HCT116 (cell line): ENCODE data around the gene TTL. TPM values are rescaled to one million over a fixed set of nuclear protein-coding genes. Genes with fewer than 3 reads are reported as not detected.

ENCODE experiments used
- ATAC-seq: fragments of 200-7000 bp; cut with Tn5 transposase; 2 replicates; pipeline ENCODE4 v1.9.1; 2020; ENCODE audit warnings: mild to moderate bottlenecking, moderate library complexity
- BruUV-seq: library from RNA; stranded (reverse); fragments of 400-500 nt; replicated peaks from 2 replicates; lab custom pipeline; 2021; lab: Mats Ljungman, UMichigan
- CTCF ChIA-PET: fragments of 300-600 bp; sonication (Branson Sonifier 250); formaldehyde crosslinking; loops from one replicate; lab custom pipeline; 2021; ENCODE audit warnings: antibody characterized with exemption; lab: Charles Lee
- POLR2A ChIA-PET: fragments of 300-600, 350-600 bp; sonication (Branson Sonifier 250); formaldehyde crosslinking; loops from one replicate; lab custom pipeline; 2021; ENCODE audit warnings: antibody characterized with exemption; lab: Charles Lee
- RAD21 ChIA-PET, 2 experiments: fragments of 300-600 bp; sonication (Branson Sonifier 250); formaldehyde crosslinking; loops; one replicate each; lab custom pipeline; 2023; ENCODE audit warnings: low total read pairs in 2 of 2; ENCODE audit not compliant: uncharacterized antibody in 2 of 2, unreplicated experiment in 2 of 2, low non-redundant PET in 1 of 2; lab: Charles Lee
- DNase-seq: peaks from one replicate; pipeline ENCODE4 v3.0.0-alpha.2; 2010; ENCODE audit warnings: low read depth, low spot score
- H2AFZ ChIP-seq: fragments of 200-600 bp; shearing (Covaris generic), sonication (generic); 2 replicates; pipeline ENCODE4 v1.6.1; 2017; ENCODE audit warnings: low read depth, mixed run types, mixed read lengths, antibody characterized with exemption, low read length; ENCODE audit not compliant: poor library complexity, severe bottlenecking
- H3K27ac ChIP-seq: 2 replicates; pipeline ENCODE4 v1.5.1; 2012; ENCODE audit warnings: low read depth, low read length
- H3K27me3 ChIP-seq: fragments of 200-600 bp; sonication (generic); 2 replicates; pipeline ENCODE4 v1.6.1; 2016; ENCODE audit warnings: mixed run types, low read length, mixed read lengths; ENCODE audit not compliant: insufficient read depth
- H3K36me3 ChIP-seq, 2 experiments: fragments of 200-500 bp in 1 of 2; fragments of 200-600 bp in 1 of 2; sonication (Bioruptor generic) in 1 of 2; sonication (generic) in 1 of 2; 2 replicates each; pipeline versions ENCODE4 v1.5.1 to v1.6.1; 2014 to 2016; ENCODE audit warnings: low read length in 2 of 2, inconsistent platforms in 1 of 2, mixed read lengths in 1 of 2, mixed run types in 1 of 2; ENCODE audit not compliant: insufficient read depth in 2 of 2, control insufficient read depth in 1 of 2
- H3K4me1 ChIP-seq, 2 experiments: fragments of 200-600 bp in 1 of 2; sonication (generic) in 1 of 2; 2 replicates each; pipeline versions ENCODE4 v1.5.1 to v1.6.1; 2012 to 2017; ENCODE audit warnings: low read length in 2 of 2, inconsistent platforms in 1 of 2, mild to moderate bottlenecking in 1 of 2, mixed read lengths in 1 of 2, mixed run types in 1 of 2, moderate library complexity in 1 of 2; ENCODE audit not compliant: insufficient read depth in 2 of 2, control insufficient read depth in 1 of 2
- H3K4me2 ChIP-seq: fragments of 200-600 bp; sonication (generic); 2 replicates; pipeline ENCODE4 v1.6.1; 2017; ENCODE audit warnings: mixed run types, low read length, mixed read lengths
- H3K4me3 ChIP-seq, 2 experiments: fragments of 200-600 bp in 1 of 2; sonication (generic) in 1 of 2; replicated peaks in 1 of 2; 2 replicates each; pipeline ENCODE4 v1.5.1; 2011 to 2016; ENCODE audit warnings: low read length in 2 of 2, control low read depth in 1 of 2, low read depth in 1 of 2, mild to moderate bottlenecking in 1 of 2, mixed read lengths in 1 of 2, mixed run types in 1 of 2
- H3K79me2 ChIP-seq: fragments of 200-600 bp; sonication (generic); 2 replicates; pipeline ENCODE4 v1.6.1; 2017; ENCODE audit warnings: mild to moderate bottlenecking, mixed run types, low read length, moderate library complexity, mixed read lengths; ENCODE audit not compliant: insufficient read depth
- H3K9ac ChIP-seq: fragments of 200-600 bp; sonication (generic); 2 replicates; pipeline ENCODE4 v1.6.1; 2016; ENCODE audit warnings: low read length, mixed read lengths
- H3K9me2 ChIP-seq: fragments of 200-600 bp; sonication (generic), shearing (Covaris generic); 2 replicates; pipeline ENCODE4 v1.6.1; 2017; ENCODE audit warnings: mixed run types, mild to moderate bottlenecking, moderate library complexity; ENCODE audit not compliant: insufficient read depth
- H3K9me3 ChIP-seq, 2 experiments: fragments of 200-500 bp in 1 of 2; fragments of 200-600 bp in 1 of 2; sonication (Bioruptor generic) in 1 of 2; sonication (generic) in 1 of 2; 2 replicates each; pipeline ENCODE4 v1.6.1; 2014 to 2017; ENCODE audit warnings: low read length in 2 of 2, mixed read lengths in 2 of 2, inconsistent platforms in 1 of 2, low read depth in 1 of 2, mild to moderate bottlenecking in 1 of 2, mixed run types in 1 of 2, moderate library complexity in 1 of 2; ENCODE audit not compliant: control insufficient read depth in 1 of 2, insufficient read depth in 1 of 2
- H4K20me1 ChIP-seq: fragments of 200-600 bp; sonication (generic), shearing (Covaris generic); 2 replicates; pipeline ENCODE4 v1.6.1; 2017; ENCODE audit warnings: mixed run types, mild to moderate bottlenecking, moderate library complexity; ENCODE audit not compliant: insufficient read depth
- CEBPB ChIP-seq: IDR thresholded peaks from 2 replicates; pipeline ENCODE4 v1.6.1; 2012; ENCODE audit warnings: low read depth
- ELF1 ChIP-seq: IDR thresholded peaks from 2 replicates; pipeline ENCODE4 v1.6.1; 2012; ENCODE audit warnings: low read depth, borderline replicate concordance
- EZH2 ChIP-seq: fragments of 200-600 bp; sonication (generic); IDR thresholded peaks from 2 replicates; pipeline ENCODE4 v1.6.1; 2017; ENCODE audit warnings: antibody characterized with exemption, mixed run types
- EZH2phosphoT487 ChIP-seq: fragments of 200-600 bp; IDR thresholded peaks from 2 replicates; pipeline ENCODE4 v1.6.1; 2018; ENCODE audit warnings: antibody characterized with exemption, borderline replicate concordance
- JUND ChIP-seq: IDR thresholded peaks from 2 replicates; pipeline ENCODE4 v1.6.1; 2012
- MAX ChIP-seq: IDR thresholded peaks from 2 replicates; pipeline ENCODE4 v1.6.1; 2012
- POLR2AphosphoS5 ChIP-seq: IDR thresholded peaks from 2 replicates; pipeline ENCODE4 v1.6.1; 2011; ENCODE audit warnings: mild to moderate bottlenecking, low read depth, low read length, moderate library complexity
- RAD21 ChIP-seq: IDR thresholded peaks from 2 replicates; pipeline ENCODE4 v1.6.1; 2012; ENCODE audit warnings: low read depth, mild to moderate bottlenecking
- SIN3A ChIP-seq: IDR thresholded peaks from 2 replicates; pipeline ENCODE4 v1.6.1; 2012; ENCODE audit warnings: low read depth
- SRF ChIP-seq: IDR thresholded peaks from 2 replicates; pipeline ENCODE4 v1.6.1; 2012; ENCODE audit warnings: low read depth
- TCF7L2 ChIP-seq: IDR thresholded peaks from 2 replicates; pipeline ENCODE4 v1.7.0; 2011; ENCODE audit warnings: borderline replicate concordance, inconsistent platforms; ENCODE audit not compliant: insufficient read depth, insufficient read length; ENCODE audit errors: extremely low read depth
- YY1 ChIP-seq: IDR thresholded peaks from 2 replicates; pipeline ENCODE4 v1.6.1; 2011; ENCODE audit warnings: low read length, low read depth, moderate library complexity, mild to moderate bottlenecking; ENCODE audit not compliant: insufficient replicate concordance; ENCODE audit errors: extremely low read depth
- ZFX ChIP-seq: fragments of 450-650 bp; IDR thresholded peaks from 2 replicates; pipeline ENCODE4 v1.6.1; 2017
- ZNF274 ChIP-seq: fragments of 200-500 bp; sonication (Bioruptor generic); IDR thresholded peaks from 2 replicates; pipeline ENCODE4 v1.6.1; 2014; ENCODE audit warnings: mild to moderate bottlenecking, low read depth, low read length, inconsistent platforms
- intact Hi-C: fragments of 100-400 bp; cut with micrococcal nuclease; formaldehyde crosslinking; loops from 2 replicates; pipeline ENCODE4 v1.10.0; 2022
- total RNA-seq: library from RNA; stranded (reverse); gene quantifications from one replicate; pipeline ENCODE4 v1.2.1, GENCODE V29; 2021; ENCODE audit not compliant: unreplicated experiment
- TF ChIP-seq, protein P1 (sequence below): IDR thresholded peaks from 2 replicates; pipeline ENCODE4 v1.6.1; 2012
- TF ChIP-seq, protein P2 (sequence below): IDR thresholded peaks from 2 replicates; pipeline ENCODE4 v1.6.1; 2011; ENCODE audit warnings: mild to moderate bottlenecking, low read length, moderate library complexity; ENCODE audit not compliant: insufficient replicate concordance; ENCODE audit errors: extremely low read depth
- TF ChIP-seq, protein P3 (sequence below), 3 experiments: fragments of 200-600 bp in 1 of 3; sonication (generic) in 1 of 3; IDR thresholded peaks in 2 of 3; conservative IDR thresholded peaks in 1 of 3; 2 replicates each; pipeline ENCODE4 v1.5.1; 2012 to 2017; ENCODE audit warnings: low read depth in 2 of 3, low read length in 2 of 3, antibody characterized with exemption in 1 of 3, borderline replicate concordance in 1 of 3, control low read depth in 1 of 3, mild to moderate bottlenecking in 1 of 3, mixed read lengths in 1 of 3, mixed run types in 1 of 3, moderate library complexity in 1 of 3; ENCODE audit not compliant: insufficient read depth in 1 of 3

TTL gene
- total RNA-seq, 1 experiment from 2014 or later = 58.7 TPM

DNA sequence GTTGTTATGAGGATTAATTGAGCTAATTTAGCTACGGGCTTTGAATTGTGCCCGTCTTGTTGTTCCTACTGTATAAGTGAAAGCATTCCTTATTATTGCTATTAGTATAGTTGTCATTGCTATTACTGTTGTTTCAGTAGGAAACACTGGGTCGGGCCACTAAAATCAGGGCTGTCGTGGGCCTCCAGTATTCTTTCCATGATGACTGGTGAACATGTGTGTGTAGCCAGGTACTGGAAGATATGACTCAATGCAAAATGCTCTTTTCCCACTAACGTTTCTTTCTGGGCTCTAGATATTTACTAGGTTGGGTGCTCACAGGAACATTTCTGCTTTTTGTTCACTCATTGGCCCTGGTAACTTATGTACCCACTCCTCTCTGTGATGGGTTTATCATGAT, 4.9 kb downstream of the TTL start:
- Histone ChIP-seq H3K4me3 (no peak overlapping the region), H3K27me3 (no peaks in the 10 kb centered on the region), H3K27ac (no peak overlapping the region), H3K9ac (no peak overlapping the region), H3K79me2 (peaks cover 81% of the 10 kb centered on the region), H3K9me2 (no peaks in the 10 kb centered on the region), H3K36me3 (peaks cover 2 to 6% of the 10 kb centered on the region in 2 experiments; a peak in 1 of 4 replicates), H3K4me2 (no peak overlapping the region), H3K9me3 (no peaks in the 10 kb centered on the region), H3K4me1 (peaks cover 20 to 24% of the 10 kb centered on the region in 2 experiments), H2AFZ (no peak overlapping the region), H4K20me1 (no peaks in the 10 kb centered on the region)
- no peak for ATAC-seq
- POLR2A ChIA-PET = no interaction called here
- RAD21 ChIA-PET = no interaction called here
- intact Hi-C loops = no loop called here
- no peak for DNase-seq
- CTCF ChIA-PET = no interaction called here
- TF ChIP-seq JUND (no peak), YY1 (no peak)
- TF ChIP-seq, protein P1, sequence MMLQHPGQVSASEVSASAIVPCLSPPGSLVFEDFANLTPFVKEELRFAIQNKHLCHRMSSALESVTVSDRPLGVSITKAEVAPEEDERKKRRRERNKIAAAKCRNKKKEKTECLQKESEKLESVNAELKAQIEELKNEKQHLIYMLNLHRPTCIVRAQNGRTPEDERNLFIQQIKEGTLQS = no peak
- no TSS peak for BruUV-seq

- intact Hi-C loops = no loop called here
- Histone ChIP-seq H3K9me3 (no peaks in the 10 kb centered on the region), H3K79me2 (peaks cover 81% of the 10 kb centered on the region), H3K4me3 (no peak overlapping the region), H3K27ac (no peak overlapping the region), H3K4me1 (peaks cover 20 to 24% of the 10 kb centered on the region in 2 experiments), H3K9ac (no peak overlapping the region), H2AFZ (no peak overlapping the region), H3K36me3 (peaks cover 2 to 6% of the 10 kb centered on the region in 2 experiments; a peak in 1 of 4 replicates), H4K20me1 (no peaks in the 10 kb centered on the region), H3K9me2 (no peaks in the 10 kb centered on the region), H3K27me3 (no peaks in the 10 kb centered on the region), H3K4me2 (no peak overlapping the region)
- RAD21 ChIA-PET = no interaction called here
- CTCF ChIA-PET = no interaction called here
- POLR2A ChIA-PET = no interaction called here
- TF ChIP-seq RAD21 (no peak), EZH2 (no peak), ZNF274 (no peak), YY1 (no peak), POLR2AphosphoS5 (no peak), EZH2phosphoT487 (no peak), SIN3A (no peak), CEBPB (no peak), SRF (no peak), ZFX (no peak), MAX (no peak), TCF7L2 (no peak), JUND (no peak), ELF1 (no peak)
- TF ChIP-seq, protein P2, sequence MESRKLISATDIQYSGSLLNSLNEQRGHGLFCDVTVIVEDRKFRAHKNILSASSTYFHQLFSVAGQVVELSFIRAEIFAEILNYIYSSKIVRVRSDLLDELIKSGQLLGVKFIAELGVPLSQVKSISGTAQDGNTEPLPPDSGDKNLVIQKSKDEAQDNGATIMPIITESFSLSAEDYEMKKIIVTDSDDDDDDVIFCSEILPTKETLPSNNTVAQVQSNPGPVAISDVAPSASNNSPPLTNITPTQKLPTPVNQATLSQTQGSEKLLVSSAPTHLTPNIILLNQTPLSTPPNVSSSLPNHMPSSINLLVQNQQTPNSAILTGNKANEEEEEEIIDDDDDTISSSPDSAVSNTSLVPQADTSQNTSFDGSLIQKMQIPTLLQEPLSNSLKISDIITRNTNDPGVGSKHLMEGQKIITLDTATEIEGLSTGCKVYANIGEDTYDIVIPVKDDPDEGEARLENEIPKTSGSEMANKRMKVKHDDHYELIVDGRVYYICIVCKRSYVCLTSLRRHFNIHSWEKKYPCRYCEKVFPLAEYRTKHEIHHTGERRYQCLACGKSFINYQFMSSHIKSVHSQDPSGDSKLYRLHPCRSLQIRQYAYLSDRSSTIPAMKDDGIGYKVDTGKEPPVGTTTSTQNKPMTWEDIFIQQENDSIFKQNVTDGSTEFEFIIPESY = no peak
- TF ChIP-seq, protein P3, sequence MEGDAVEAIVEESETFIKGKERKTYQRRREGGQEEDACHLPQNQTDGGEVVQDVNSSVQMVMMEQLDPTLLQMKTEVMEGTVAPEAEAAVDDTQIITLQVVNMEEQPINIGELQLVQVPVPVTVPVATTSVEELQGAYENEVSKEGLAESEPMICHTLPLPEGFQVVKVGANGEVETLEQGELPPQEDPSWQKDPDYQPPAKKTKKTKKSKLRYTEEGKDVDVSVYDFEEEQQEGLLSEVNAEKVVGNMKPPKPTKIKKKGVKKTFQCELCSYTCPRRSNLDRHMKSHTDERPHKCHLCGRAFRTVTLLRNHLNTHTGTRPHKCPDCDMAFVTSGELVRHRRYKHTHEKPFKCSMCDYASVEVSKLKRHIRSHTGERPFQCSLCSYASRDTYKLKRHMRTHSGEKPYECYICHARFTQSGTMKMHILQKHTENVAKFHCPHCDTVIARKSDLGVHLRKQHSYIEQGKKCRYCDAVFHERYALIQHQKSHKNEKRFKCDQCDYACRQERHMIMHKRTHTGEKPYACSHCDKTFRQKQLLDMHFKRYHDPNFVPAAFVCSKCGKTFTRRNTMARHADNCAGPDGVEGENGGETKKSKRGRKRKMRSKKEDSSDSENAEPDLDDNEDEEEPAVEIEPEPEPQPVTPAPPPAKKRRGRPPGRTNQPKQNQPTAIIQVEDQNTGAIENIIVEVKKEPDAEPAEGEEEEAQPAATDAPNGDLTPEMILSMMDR (IDR thresholded peaks at IDR 0.05 in 2 of 3, conservative IDR thresholded peaks at IDR 0.05 in 1 of 3; ENCODE audit: borderline replicate concordance in 1 of 3, insufficient read depth in 1 of 3, low read depth in 2 of 3, low read length in 2 of 3) = no peak
- ATAC-seq (no peak), DNase-seq (no peak)
- no TSS peak for BruUV-seq
Observed at GRCh38 chr2:112487444-112487961, 5.5 kb downstream of the TTL start.
